Keratinocyte (primary cell): ENCODE data around the gene DPCD. TPM values are rescaled to one million over a fixed set of nuclear protein-coding genes. Genes with fewer than 3 reads are reported as not detected.

Experiments
- DNase-seq: peaks from one replicate; pipeline ENCODE4 v3.0.0-alpha.2; 2011; ENCODE audit warnings: low read depth, missing footprints, low spot score
- FAIRE-seq: peaks from 2 replicates; lab custom pipeline; 2011; peaks lifted over from hg19 to GRCh38; lab: Jason Lieb, UNC
- H2AFZ ChIP-seq: 2 replicates; pipeline ENCODE4 v1.6.0; 2012; ENCODE audit warnings: low read length, control low read depth, inconsistent platforms; ENCODE audit not compliant: control insufficient read depth
- H3K27ac ChIP-seq: 2 replicates; pipeline ENCODE4 v1.5.1; 2011; ENCODE audit warnings: low read length; ENCODE audit not compliant: control insufficient read depth, insufficient read depth
- H3K27me3 ChIP-seq: 3 replicates; pipeline ENCODE4 v1.6.0; 2011; ENCODE audit warnings: low read length; ENCODE audit not compliant: control insufficient read depth, insufficient read depth; ENCODE audit errors: extremely low read depth
- H3K36me3 ChIP-seq, 2 experiments: 2 replicates in 1 of 2; 3 replicates in 1 of 2; pipeline ENCODE4 v1.5.1; 2011; ENCODE audit warnings: low read length in 2 of 2, mild to moderate bottlenecking in 1 of 2; ENCODE audit not compliant: control insufficient read depth in 2 of 2, insufficient read depth in 2 of 2; ENCODE audit errors: extremely low read depth in 1 of 2
- H3K4me1 ChIP-seq: 3 replicates; pipeline ENCODE4 v1.5.1; 2011; ENCODE audit warnings: low read length; ENCODE audit not compliant: control insufficient read depth, insufficient read depth; ENCODE audit errors: extremely low read depth
- H3K4me2 ChIP-seq: 3 replicates; pipeline ENCODE4 v1.6.0; 2011; ENCODE audit warnings: low read depth, low read length; ENCODE audit not compliant: control insufficient read depth, insufficient read depth; ENCODE audit errors: extremely low read depth
- H3K4me3 ChIP-seq, 3 experiments: fragments of 200-600 bp in 1 of 3; sonication (generic) in 1 of 3; 2 replicates in 2 of 3; 3 replicates in 1 of 3; pipeline ENCODE4 v1.5.1; 2011 to 2016; ENCODE audit warnings: low read length in 3 of 3, mild to moderate bottlenecking in 3 of 3, control low read depth in 2 of 3, inconsistent platforms in 1 of 3, low read depth in 1 of 3, mixed read lengths in 1 of 3, mixed run types in 1 of 3, moderate library complexity in 1 of 3; ENCODE audit not compliant: control insufficient read depth in 2 of 3, insufficient read depth in 2 of 3; ENCODE audit errors: extremely low read depth in 1 of 3
- H3K79me2 ChIP-seq: 2 replicates; pipeline ENCODE4 v1.6.0; 2012; ENCODE audit warnings: low read length; ENCODE audit not compliant: control insufficient read depth, insufficient read depth
- H3K9ac ChIP-seq: 3 replicates; pipeline ENCODE4 v1.6.0; 2011; ENCODE audit warnings: low read length; ENCODE audit not compliant: control insufficient read depth, insufficient read depth; ENCODE audit errors: extremely low read depth
- H3K9me1 ChIP-seq: 3 replicates; pipeline ENCODE4 v1.6.0; 2011; ENCODE audit warnings: low read length; ENCODE audit not compliant: control insufficient read depth, insufficient read depth; ENCODE audit errors: extremely low read depth
- H3K9me3 ChIP-seq: 2 replicates; pipeline ENCODE4 v1.5.1; 2012; ENCODE audit warnings: low read depth, low read length; ENCODE audit not compliant: control insufficient read depth
- H4K20me1 ChIP-seq: 3 replicates; pipeline ENCODE4 v1.6.0; 2011; ENCODE audit warnings: low read length; ENCODE audit not compliant: control insufficient read depth, insufficient read depth; ENCODE audit errors: extremely low read depth
- CTCF ChIP-seq, 3 experiments: IDR thresholded peaks in 1 of 3; conservative IDR thresholded peaks in 1 of 3; optimal IDR thresholded peaks in 1 of 3; 2 replicates in 2 of 3; 3 replicates in 1 of 3; pipeline versions ENCODE3 to v1.5.1; 2011; ENCODE audit warnings: low read length in 3 of 3, mild to moderate bottlenecking in 3 of 3, moderate library complexity in 2 of 3, control low read depth in 1 of 3, inconsistent platforms in 1 of 3; ENCODE audit not compliant: insufficient read depth in 2 of 3; ENCODE audit errors: extremely low read depth in 1 of 3
- EZH2 ChIP-seq: IDR thresholded peaks from one replicate; pipeline ENCODE4 v1.6.1; 2012; ENCODE audit warnings: inconsistent platforms, mild to moderate bottlenecking, low read length, moderate library complexity
- dilution Hi-C: fragments of 300-500 bp; cut with MboI; formaldehyde crosslinking; loops from one replicate; pipeline ENCODE4 v1.7.0; 2020; ENCODE audit warnings: low sequenced_read_pairs; ENCODE audit not compliant: extremely low pct_ligation_motif_present
- polyA plus RNA-seq, 5 experiments: library from polyadenylated mRNA; depleted of rRNA in 3 of 5; stranded (reverse) in 3 of 5; stranded (forward) in 1 of 5; unstranded in 1 of 5; fragments of >200 nt; gene quantifications; 1 replicate in 1 of 5; 2 replicates in 3 of 5; 3 replicates in 1 of 5; pipeline versions ENCODE4 v1.2.1 to v1.2.3, GENCODE V29; 2011 to 2012; ENCODE audit warnings: missing spikeins in 2 of 5, low read depth in 1 of 5, low replicate concordance in 1 of 5

DPCD gene
- polyA plus RNA-seq, 1 donor (not counting 4 experiments of a cell fraction or from before 2014, with no cell fraction given): 58.1 TPM

- Histone ChIP-seq H3K27me3 (no peaks in the 10 kb centered on the region), H3K4me1 (no peaks in the 10 kb centered on the region), H4K20me1 (no peaks in the 10 kb centered on the region), H3K4me3 (no peak overlapping the region), H3K9me1 (no peaks in the 10 kb centered on the region), H3K4me2 (no peak overlapping the region), H3K79me2 (no peaks in the 10 kb centered on the region), H3K9ac (no peak overlapping the region), H3K9me3 (no peaks in the 10 kb centered on the region), H3K27ac (no peak overlapping the region), H3K36me3 (peaks cover 13 to 20% of the 10 kb centered on the region in 2 experiments), H2AFZ (no peak overlapping the region)
- no peak for DNase-seq
- TF ChIP-seq CTCF (optimal IDR thresholded peaks at IDR 0.05 in 1 of 3, IDR thresholded peaks at IDR 0.05 in 1 of 3, conservative IDR thresholded peaks at IDR 0.05 in 1 of 3; ENCODE audit: extremely low read depth in 1 of 3, insufficient read depth in 2 of 3, low read length in 3 of 3): no peak
- no peak for TF ChIP-seq EZH2
- no peak for FAIRE-seq
- dilution Hi-C loops: no loop called here
These were observed 9.9 kb upstream of the DPCD start for GRCh38 chr10:101578192-101578591.

- dilution Hi-C loops: no loop called here
- H4K20me1 ChIP-seq: no peaks in the 10 kb centered on the region
- TF ChIP-seq CTCF (optimal IDR thresholded peaks at IDR 0.05 in 1 of 3, IDR thresholded peaks at IDR 0.05 in 1 of 3, conservative IDR thresholded peaks at IDR 0.05 in 1 of 3; ENCODE audit: extremely low read depth in 1 of 3, insufficient read depth in 2 of 3, low read length in 3 of 3): no peak
- TF ChIP-seq EZH2: no peak
- H3K27ac ChIP-seq: no peak overlapping the region
- H3K4me3 ChIP-seq: no peak overlapping the region
- DNase-seq: no peak
- no peak overlapping the region for H3K9ac ChIP-seq
- H3K27me3 ChIP-seq: no peaks in the 10 kb centered on the region
- peaks cover 19 to 20% of the 10 kb centered on the region in 2 experiments for H3K36me3 ChIP-seq
- H3K4me1 ChIP-seq: no peaks in the 10 kb centered on the region
- no peaks in the 10 kb centered on the region for H3K9me3 ChIP-seq
- H3K79me2 ChIP-seq: no peaks in the 10 kb centered on the region
- H3K9me1 ChIP-seq: no peaks in the 10 kb centered on the region
- H2AFZ ChIP-seq: no peak overlapping the region
- no peak for FAIRE-seq
- H3K4me2 ChIP-seq: no peak overlapping the region
These were observed 9.2 kb upstream of the DPCD start for GRCh38 chr10:101578803-101579515.
